Activated B cell treated with CpG ODN at 0.5 μM for 24 hours (primary cell): Measurements from ENCODE around the gene MTLN. TPM values are rescaled to one million over a fixed set of nuclear protein-coding genes. Genes with fewer than 3 reads are reported as not detected.
"Not testable (repeated sequence)": the region's sequence is repeated elsewhere in the genome, so short reads cannot be mapped to it uniquely, and the experiment has no call there.

ENCODE experiments used
- ATAC-seq: fragments of 200-7000 bp; cut with Tn5 transposase; one replicate; pipeline ENCODE4 v1.10.0; 2021; ENCODE audit warnings: low read depth, mild to moderate bottlenecking, moderate library complexity
- CTCF ChIA-PET: fragments of 350-600 bp; sonication (Branson Sonifier 250); formaldehyde crosslinking; loops from one replicate; lab custom pipeline; 2021; ENCODE audit warnings: antibody characterized with exemption; lab: Charles Lee
- POLR2A ChIA-PET: fragments of 350-600 bp; sonication (Branson Sonifier 250); formaldehyde crosslinking; loops from one replicate; lab custom pipeline; 2021; ENCODE audit warnings: antibody characterized with exemption; lab: Charles Lee
- DNase-seq: peaks from one replicate; pipeline ENCODE4 v3.0.0; 2022
- H3K27ac Mint-ChIP-seq: one replicate; pipeline ENCODE4 v1.8.0; 2020; ENCODE audit warnings: mixed read lengths
- H3K27me3 Mint-ChIP-seq: one replicate; pipeline ENCODE4 v1.8.0; 2021; ENCODE audit warnings: mixed read lengths
- H3K36me3 Mint-ChIP-seq: one replicate; pipeline ENCODE4 v1.8.0; 2021; ENCODE audit warnings: low read depth, mixed read lengths
- H3K4me1 Mint-ChIP-seq: one replicate; pipeline ENCODE4 v1.8.0; 2021; ENCODE audit warnings: mixed read lengths
- H3K4me3 Mint-ChIP-seq: one replicate; pipeline ENCODE4 v1.8.0; 2020; ENCODE audit warnings: mild to moderate bottlenecking, mixed read lengths
- H3K9me3 Mint-ChIP-seq: one replicate; pipeline ENCODE4 v1.8.0; 2020; ENCODE audit warnings: mixed read lengths
- CTCF ChIP-seq: fragments of 200-600 bp; IDR thresholded peaks from one replicate; pipeline ENCODE4 v1.8.0; 2022; ENCODE audit warnings: antibody characterized with exemption, mild to moderate bottlenecking
- intact Hi-C: fragments of 100-400 bp; cut with micrococcal nuclease; formaldehyde crosslinking; loops from one replicate; pipeline ENCODE4 v1.15.1; 2024
- total RNA-seq: library from RNA; stranded (reverse); gene quantifications from 2 replicates; pipeline ENCODE4 v1.2.3, GENCODE V29; 2022

MTLN gene
- total RNA-seq, 1 donor from 2014 or later: 30.1 TPM

- H3K27ac Mint-ChIP-seq: no peak overlapping the region
- DNase-seq: no peak
- CTCF ChIA-PET: no interaction called here
- no peak overlapping the region for H3K4me3 Mint-ChIP-seq
- H3K27me3 Mint-ChIP-seq: peaks cover 45% of the 10 kb centered on the region
- peaks cover 16% of the 10 kb centered on the region for H3K4me1 Mint-ChIP-seq
- intact Hi-C loops: no loop called here
- H3K9me3 Mint-ChIP-seq: no peaks in the 10 kb centered on the region
- ATAC-seq: no peak
- peaks cover 12% of the 10 kb centered on the region for H3K36me3 Mint-ChIP-seq
- POLR2A ChIA-PET: no interaction called here
- TF ChIP-seq CTCF: no peak
Observed at GRCh38 chr2:110215566-110216158, 3.3 kb upstream of the MTLN start.

GRCh38 chr2:110215091-110215490 lies 2.7 kb upstream of the MTLN start:
- CTCF ChIA-PET: no interaction called here
- DNase-seq: no peak
- no peak overlapping the region for H3K27ac Mint-ChIP-seq
- no peak overlapping the region for H3K4me3 Mint-ChIP-seq
- POLR2A ChIA-PET: no interaction called here
- no peak for TF ChIP-seq CTCF
- H3K27me3 Mint-ChIP-seq: peaks cover 41% of the 10 kb centered on the region
- no peaks in the 10 kb centered on the region for H3K9me3 Mint-ChIP-seq
- intact Hi-C loops: no loop called here
- ATAC-seq: no peak
- H3K36me3 Mint-ChIP-seq: peaks cover 15% of the 10 kb centered on the region
- peaks cover 16% of the 10 kb centered on the region for H3K4me1 Mint-ChIP-seq

GRCh38 chr2:110213522-110213921 lies 1.2 kb upstream of the MTLN start:
- H3K27ac Mint-ChIP-seq, ATAC-seq, H3K9me3 Mint-ChIP-seq, intact Hi-C loops, CTCF ChIA-PET, DNase-seq, POLR2A ChIA-PET: not testable (repeated sequence)
- Mint-ChIP-seq H3K4me1 (peaks cover 16% of the 10 kb centered on the region), H3K4me3 (peak overlapping the region; percentile 21), H3K27me3 (peaks cover 26% of the 10 kb centered on the region), H3K36me3 (peaks cover 28% of the 10 kb centered on the region)

GRCh38 chr2:110205660-110206455 lies 6.5 kb downstream of the MTLN start:
- ChIA-PET POLR2A (no interaction called here), CTCF (no interaction called here)
- H3K4me3 Mint-ChIP-seq: peak overlapping the region; percentile 86
- DNase-seq (no peak), ATAC-seq (no peak)
- peaks cover 20% of the 10 kb centered on the region for H3K4me1 Mint-ChIP-seq
- no peaks in the 10 kb centered on the region for H3K27me3 Mint-ChIP-seq
- no peak for TF ChIP-seq CTCF
- no peak overlapping the region for H3K27ac Mint-ChIP-seq
- intact Hi-C loops: no loop called here
- H3K36me3 Mint-ChIP-seq: peaks cover 16% of the 10 kb centered on the region
- H3K9me3 Mint-ChIP-seq: no peaks in the 10 kb centered on the region

- ChIA-PET CTCF (no interaction called here), POLR2A (interaction anchor here (0.5 kb wide), 1 partner anchor 1561 kb away, joined by 3 read pairs; no protein-coding TSS in a partner anchor)
- no peak for TF ChIP-seq CTCF
- Mint-ChIP-seq H3K27me3 (no peaks in the 10 kb centered on the region), H3K9me3 (no peaks in the 10 kb centered on the region), H3K27ac (peak within 1 kb of the TSS; percentile 76), H3K4me3 (peak within 1 kb of the TSS; percentile 86), H3K36me3 (peaks cover 9% of the 10 kb centered on the region), H3K4me1 (peaks cover 20% of the 10 kb centered on the region)
- intact Hi-C loops: loop anchor here (1.0 kb wide), 1 partner anchor 8 kb away; the partner anchor contains the start of gene MTLN
- ATAC-seq (peak; percentile 93), DNase-seq (peak; percentile 87)
Observed at GRCh38 chr2:110204408-110205385, 7.7 kb downstream of the MTLN start, which contains the start of gene NPHP1. TSS of gene NPHP1 (minus strand) at chr2:110205013. CDS start at chr2:110204968, 45 bp downstream.
